Caco-2 (cell line): Measurements from ENCODE around the gene DPEP2. TPM values are rescaled to one million over a fixed set of nuclear protein-coding genes. Genes with fewer than 3 reads are reported as not detected.

Experiments
- BruUV-seq: library from RNA; stranded (reverse); fragments of 400-500 nt; replicated peaks from 2 replicates; lab custom pipeline; 2021; lab: Mats Ljungman, UMichigan
- CTCF ChIA-PET: fragments of 300-600 bp; sonication (Branson Sonifier 250); formaldehyde crosslinking; loops from one replicate; lab custom pipeline; 2022; ENCODE audit warnings: antibody characterized with exemption; lab: Charles Lee
- POLR2A ChIA-PET: fragments of 300-600 bp; sonication (Branson Sonifier 250); formaldehyde crosslinking; loops from one replicate; lab custom pipeline; 2022; ENCODE audit warnings: antibody characterized with exemption; lab: Charles Lee
- DNase-seq, 2 experiments: peaks; one replicate each; pipeline versions ENCODE4 v3.0.0 to v3.0.0-alpha.2; 2020 to 2022
- H3K27me3 ChIP-seq: replicated peaks from 2 replicates; pipeline ENCODE4 v1.6.0; 2011; ENCODE audit warnings: low read length; ENCODE audit not compliant: control insufficient read depth, insufficient read depth
- H3K36me3 ChIP-seq: 2 replicates; pipeline ENCODE4 v1.5.1; 2011; ENCODE audit warnings: low read length; ENCODE audit not compliant: control insufficient read depth, insufficient read depth
- H3K4me1 ChIP-seq: fragments of 250-450 bp; sonication (Bioruptor Pico); 2 replicates; pipeline ENCODE4 v1.5.1; 2020; ENCODE audit warnings: mild to moderate bottlenecking
- H3K4me3 ChIP-seq: 2 replicates; pipeline ENCODE4 v1.5.1; 2011; ENCODE audit warnings: low read depth, mild to moderate bottlenecking, control low read depth, low read length
- H3K9me3 ChIP-seq: fragments of 250-450 bp; sonication (Bioruptor Pico); 2 replicates; pipeline ENCODE4 v1.5.1; 2020; ENCODE audit warnings: mild to moderate bottlenecking, moderate library complexity
- H3K27ac Mint-ChIP-seq: one replicate; pipeline ENCODE4 v1.8.0; 2022; ENCODE audit warnings: mixed read lengths; ENCODE audit not compliant: unreplicated experiment
- H3K27me3 Mint-ChIP-seq: one replicate; pipeline ENCODE4 v1.8.0; 2022; ENCODE audit warnings: mixed read lengths; ENCODE audit not compliant: insufficient read depth, unreplicated experiment
- H3K36me3 Mint-ChIP-seq: one replicate; pipeline ENCODE4 v1.8.0; 2022; ENCODE audit warnings: mild to moderate bottlenecking, mixed read lengths; ENCODE audit not compliant: insufficient read depth, unreplicated experiment
- H3K4me1 Mint-ChIP-seq: one replicate; pipeline ENCODE4 v1.8.0; 2022; ENCODE audit warnings: low read depth, mixed read lengths; ENCODE audit not compliant: unreplicated experiment
- H3K4me3 Mint-ChIP-seq: one replicate; pipeline ENCODE4 v1.8.0; 2022; ENCODE audit warnings: mild to moderate bottlenecking, moderate library complexity, mixed read lengths; ENCODE audit not compliant: unreplicated experiment
- H3K9me3 Mint-ChIP-seq: one replicate; pipeline ENCODE4 v1.8.0; 2022; ENCODE audit warnings: mixed read lengths; ENCODE audit not compliant: unreplicated experiment
- CTCF ChIP-seq, 2 experiments: fragments of 200-600 bp in 1 of 2; IDR thresholded peaks; 1 replicate in 1 of 2; 2 replicates in 1 of 2; pipeline versions ENCODE4 v1.5.1 to v1.8.0; 2011 to 2022; ENCODE audit warnings: antibody characterized with exemption in 1 of 2, control low read depth in 1 of 2, inconsistent platforms in 1 of 2, low read depth in 1 of 2, low read length in 1 of 2, mild to moderate bottlenecking in 1 of 2, moderate library complexity in 1 of 2; ENCODE audit not compliant: insufficient read depth in 1 of 2, severe bottlenecking in 1 of 2, unreplicated experiment in 1 of 2
- intact Hi-C: fragments of 100-400 bp; cut with micrococcal nuclease; formaldehyde crosslinking; loops from one replicate; pipeline ENCODE4 v1.10.0; 2022; ENCODE audit not compliant: unreplicated experiment
- total RNA-seq: library from RNA; stranded (reverse); gene quantifications from 2 replicates; pipeline ENCODE4 v1.2.3, GENCODE V29; 2022

The DPEP2 gene
- total RNA-seq, 1 experiment from 2014 or later, result not detected

- Mint-ChIP-seq H3K4me1 (peaks cover 9% of the 10 kb centered on the region), H3K27me3 (no peaks in the 10 kb centered on the region), H3K36me3 (peaks cover 90% of the 10 kb centered on the region), H3K4me3 (no peak overlapping the region), H3K9me3 (no peaks in the 10 kb centered on the region), H3K27ac (no peak overlapping the region)
- no peaks in the 10 kb centered on the region; the same call in 1 of the 2 replicates for H3K36me3 ChIP-seq
- intact Hi-C loops, result no loop called here
- H3K27me3 ChIP-seq, result no peaks in the 10 kb centered on the region
- TF ChIP-seq CTCF (IDR thresholded peaks at IDR 0.05; ENCODE audit: insufficient read depth in 1 of 2, low read depth in 1 of 2, low read length in 1 of 2, severe bottlenecking in 1 of 2, unreplicated experiment in 1 of 2), result peak; percentile 76 to 80
- no TSS peak for BruUV-seq
- peaks cover 9% of the 10 kb centered on the region; the same call in 1 of the 2 replicates for H3K4me1 ChIP-seq
- CTCF ChIA-PET, result interaction anchor here (0.6 to 1.6 kb wide), 7 partner anchors 12 to 696 kb away, joined by 3 to 6 read pairs (median 4); no protein-coding TSS in a partner anchor
- peak; percentile 74 to 76 for DNase-seq
- H3K9me3 ChIP-seq, result no peaks in the 10 kb centered on the region
- no peak overlapping the region for H3K4me3 ChIP-seq
- POLR2A ChIA-PET, result interaction anchor here (0.5 kb wide), 1 partner anchor 405 kb away, joined by 3 read pairs; no protein-coding TSS in a partner anchor
Measured at GRCh38 chr16:67942200-67942509, 57.1 kb downstream of the DPEP2 start.

- no peaks in the 10 kb centered on the region for H3K9me3 ChIP-seq
- intact Hi-C loops, result no loop called here
- TF ChIP-seq CTCF (IDR thresholded peaks at IDR 0.05; ENCODE audit: insufficient read depth in 1 of 2, low read depth in 1 of 2, low read length in 1 of 2, severe bottlenecking in 1 of 2, unreplicated experiment in 1 of 2), result no peak
- H3K36me3 ChIP-seq, result no peaks in the 10 kb centered on the region; the same call in 1 of the 2 replicates
- no peak for DNase-seq
- no TSS peak for BruUV-seq
- ChIA-PET POLR2A (interaction anchor here (0.5 kb wide), 1 partner anchor 404 kb away, joined by 3 read pairs; no protein-coding TSS in a partner anchor), CTCF (interaction anchor here (0.6 to 1.6 kb wide), 7 partner anchors 12 to 696 kb away, joined by 3 to 6 read pairs (median 4); no protein-coding TSS in a partner anchor)
- H3K4me1 ChIP-seq, result peaks cover 12% of the 10 kb centered on the region; the same call in 1 of the 2 replicates
- Mint-ChIP-seq H3K27me3 (no peaks in the 10 kb centered on the region), H3K4me3 (peak overlapping the region; percentile 37), H3K4me1 (peaks cover 14% of the 10 kb centered on the region), H3K27ac (no peak overlapping the region), H3K9me3 (no peaks in the 10 kb centered on the region), H3K36me3 (peaks cover 90% of the 10 kb centered on the region)
- H3K4me3 ChIP-seq, result no peak overlapping the region
- no peaks in the 10 kb centered on the region for H3K27me3 ChIP-seq
Measured at GRCh38 chr16:67941469-67942199, 57.6 kb downstream of the DPEP2 start.

- Histone ChIP-seq H3K36me3 (no peaks in the 10 kb centered on the region; the same call in 1 of the 2 replicates), H3K4me1 (peaks cover 12% of the 10 kb centered on the region; the same call in 1 of the 2 replicates), H3K9me3 (no peaks in the 10 kb centered on the region), H3K4me3 (no peak overlapping the region), H3K27me3 (no peaks in the 10 kb centered on the region)
- Mint-ChIP-seq H3K4me1 (peaks cover 16% of the 10 kb centered on the region), H3K27ac (no peak overlapping the region), H3K27me3 (no peaks in the 10 kb centered on the region), H3K9me3 (no peaks in the 10 kb centered on the region), H3K4me3 (no peak overlapping the region), H3K36me3 (peaks cover 90% of the 10 kb centered on the region)
- no TSS peak for BruUV-seq
- CTCF ChIA-PET, result interaction anchor here (0.6 to 0.7 kb wide), 3 partner anchors 18 to 419 kb away, joined by 3 to 5 read pairs (median 5); no protein-coding TSS in a partner anchor
- intact Hi-C loops, result no loop called here
- POLR2A ChIA-PET, result no interaction called here
- no peak for DNase-seq
- TF ChIP-seq CTCF (IDR thresholded peaks at IDR 0.05; ENCODE audit: insufficient read depth in 1 of 2, low read depth in 1 of 2, low read length in 1 of 2, severe bottlenecking in 1 of 2, unreplicated experiment in 1 of 2), result no peak
Measured at GRCh38 chr16:67940446-67941089, 58.7 kb downstream of the DPEP2 start.
